Nucleus accumbens (tissue), 56 donors: ENCODE measurements around the gene PDE4D.

Experiments used
- DNase-seq, 56 donors: peaks; one replicate each; lab custom pipeline; 2025; lab: John Stamatoyannopoulos, UW

The PDE4D gene

DNA sequence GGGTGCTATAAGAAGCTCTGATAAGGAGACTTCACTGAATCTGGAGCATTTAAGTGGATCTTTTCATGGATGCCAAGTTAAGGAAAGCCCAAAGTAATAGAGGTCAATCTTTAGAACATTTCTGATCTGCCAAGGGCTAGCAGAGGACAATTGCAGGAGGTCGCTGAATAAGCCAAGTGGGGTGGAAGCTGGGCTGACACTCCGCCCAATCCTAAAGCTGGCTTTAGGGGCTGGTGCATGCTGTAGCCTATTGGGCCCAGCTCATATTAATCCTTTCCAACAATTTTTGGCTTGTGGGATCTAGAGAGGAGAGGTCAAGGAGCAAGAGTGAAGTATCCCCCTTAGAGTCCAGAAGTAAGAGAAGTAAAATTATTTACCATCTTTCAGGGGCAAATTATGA, 784.1 kb downstream of the PDE4D start:
- no peak for DNase-seq

DNA sequence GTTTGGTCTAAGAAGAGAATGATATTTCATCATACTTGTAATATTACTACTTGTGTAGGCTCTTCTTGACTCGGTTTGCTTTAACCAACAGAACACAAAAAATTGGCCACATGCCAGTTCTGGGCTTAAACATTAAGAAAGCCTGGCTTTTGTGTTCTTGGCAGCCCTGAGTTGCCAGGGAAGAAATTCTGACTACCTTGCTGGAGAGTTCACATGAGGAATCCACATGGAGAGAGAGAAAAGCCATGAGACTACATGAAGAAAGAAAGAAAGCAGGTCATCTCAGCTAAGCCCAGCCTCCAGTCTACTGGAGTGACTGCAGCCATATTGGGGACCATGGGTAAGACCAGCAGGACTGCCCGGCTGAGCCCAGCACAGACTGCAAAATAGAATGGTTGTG, 785.8 kb downstream of the PDE4D start:
- DNase-seq, result no peak

DNA sequence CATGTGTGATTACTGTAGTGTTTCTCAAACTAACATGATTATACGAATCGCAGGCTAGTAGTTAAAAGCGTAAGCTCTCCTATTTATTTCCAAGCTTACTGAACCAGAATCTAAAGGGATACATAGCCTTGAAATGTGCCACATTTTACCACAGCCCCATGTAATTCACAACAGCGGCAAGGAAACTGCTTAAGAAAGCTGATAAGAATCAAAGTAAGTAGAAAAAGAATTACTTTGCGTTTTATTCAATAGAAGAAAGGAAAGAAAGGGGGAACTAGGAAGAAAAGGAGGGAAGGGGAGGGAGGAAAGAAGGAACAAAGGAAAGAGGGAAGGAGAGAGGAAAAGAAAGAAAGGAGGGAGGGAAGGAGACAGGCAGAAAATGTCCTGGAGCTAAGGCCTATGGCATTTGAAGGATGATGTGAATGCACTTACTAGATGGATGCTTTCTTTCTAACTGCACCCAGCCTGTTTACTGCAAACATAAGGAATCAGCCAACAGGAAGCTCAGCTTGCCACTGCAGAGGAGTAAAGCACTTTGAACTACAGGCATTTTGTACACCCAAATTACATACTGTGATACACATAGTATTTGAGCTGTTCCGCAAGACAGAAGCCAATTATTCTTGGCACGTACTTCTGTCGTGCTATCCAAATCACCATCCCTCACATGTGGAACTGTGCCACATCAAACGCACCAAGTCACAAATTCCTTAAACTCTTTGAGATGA, 789.0 kb downstream of the PDE4D start:
- DNase-seq, result no peak

DNA sequence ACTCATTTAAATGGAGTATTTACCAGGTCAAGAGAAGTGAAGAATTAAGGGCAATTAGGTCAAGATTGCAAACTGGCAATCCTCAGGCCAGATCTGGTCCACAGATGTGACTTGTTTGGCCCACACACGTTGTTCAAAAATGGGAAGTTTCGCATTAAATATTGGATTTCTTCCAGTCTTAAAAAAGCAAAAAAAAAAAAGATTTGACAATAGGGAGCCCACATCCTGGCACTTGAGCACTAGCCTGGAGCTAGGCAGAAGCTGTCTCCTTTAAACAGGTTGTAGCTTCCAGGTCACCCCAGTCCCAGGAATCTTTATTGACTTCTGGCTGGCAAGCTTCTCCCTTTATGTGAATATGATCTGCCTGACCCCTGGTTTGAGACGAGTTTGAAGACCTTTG, 790.2 kb downstream of the PDE4D start:
- no peak for DNase-seq

DNA sequence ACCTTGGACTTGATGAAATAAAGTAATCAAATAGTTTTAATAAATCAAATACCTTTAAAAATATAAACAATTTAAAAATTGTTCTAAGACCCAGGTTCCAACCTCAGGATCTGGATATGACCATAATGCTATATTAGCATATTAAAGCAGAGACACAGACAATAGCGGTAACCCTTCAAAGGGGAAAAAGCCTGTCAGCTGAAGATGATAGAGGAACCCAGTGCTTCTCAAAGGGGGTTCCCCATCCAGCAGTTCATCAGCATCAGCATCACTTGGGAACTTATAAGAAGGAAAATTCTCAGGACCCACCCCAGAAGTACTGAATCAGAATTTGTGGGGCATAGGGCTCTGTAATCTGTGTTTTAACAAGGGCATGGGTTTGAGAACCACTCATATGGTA, 791.1 kb downstream of the PDE4D start:
- no peak for DNase-seq

DNA sequence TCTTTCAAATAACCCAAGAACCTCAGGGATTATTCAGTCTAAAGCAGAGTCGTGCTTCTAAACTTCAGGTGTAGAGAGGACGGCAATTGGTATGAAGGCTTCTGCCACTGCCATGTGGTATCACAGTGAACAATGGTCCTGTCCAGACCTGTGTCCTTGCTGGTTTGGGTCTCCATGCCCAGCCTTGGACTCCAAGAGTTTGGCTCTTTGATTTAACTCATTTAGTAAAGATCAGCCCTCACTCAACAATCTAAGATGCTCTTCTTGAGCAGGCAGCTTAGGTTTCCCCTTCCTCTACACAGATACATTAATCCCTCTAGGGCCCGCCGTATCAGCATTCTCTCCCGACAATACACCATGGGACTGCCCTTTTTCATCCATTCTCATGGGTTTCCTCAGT, 792.7 kb downstream of the PDE4D start:
- no peak for DNase-seq

DNA sequence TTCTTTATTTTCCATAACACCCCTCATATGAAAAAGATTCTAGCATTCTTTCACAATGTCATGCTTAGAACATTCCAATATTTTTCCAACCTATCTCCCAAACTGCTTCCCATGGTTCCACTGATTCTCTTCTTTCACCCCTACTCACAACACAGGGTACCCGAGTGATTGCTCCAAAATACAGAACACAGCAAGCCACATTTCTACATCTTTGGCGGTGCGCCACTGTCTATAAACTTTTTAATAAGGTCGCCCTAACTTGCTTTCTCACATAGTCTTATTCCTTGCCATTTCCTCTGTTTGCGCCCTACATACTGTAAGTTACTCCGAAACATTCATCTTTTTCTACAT, 793.6 kb downstream of the PDE4D start:
- DNase-seq, result no peak

DNA sequence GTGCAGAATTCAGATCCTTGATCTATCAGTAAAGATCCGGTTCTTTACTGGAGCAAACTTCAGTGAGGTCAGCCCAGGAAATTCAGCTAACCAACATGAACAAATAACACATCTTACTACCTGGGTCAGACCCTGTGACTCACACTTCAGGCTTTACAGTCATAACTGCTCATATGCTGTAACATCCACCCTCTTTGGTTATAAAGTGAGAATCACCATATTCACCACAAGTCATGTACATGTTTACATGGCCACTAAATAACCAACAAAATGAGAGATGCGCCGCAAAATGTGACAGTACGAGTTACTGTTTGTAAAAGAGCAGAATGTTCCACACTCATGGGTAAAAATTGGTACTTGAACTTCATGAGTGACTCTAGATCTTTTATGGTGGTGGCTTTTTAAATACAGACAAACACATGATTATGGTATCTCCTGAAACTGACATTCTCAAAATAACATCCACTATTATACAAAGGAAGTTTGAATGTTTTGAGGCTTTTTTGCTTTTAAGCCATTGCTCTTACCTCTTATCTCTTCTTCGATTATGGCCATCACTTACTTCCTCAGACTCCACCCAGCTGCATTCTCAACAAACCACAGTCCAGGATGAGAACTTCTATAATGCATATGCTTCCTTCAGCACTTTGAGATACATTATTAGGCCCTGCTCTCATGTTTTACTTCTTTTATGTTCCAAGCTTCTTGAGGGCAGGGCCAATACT, 794.1 kb downstream of the PDE4D start:
- no peak for DNase-seq

DNA sequence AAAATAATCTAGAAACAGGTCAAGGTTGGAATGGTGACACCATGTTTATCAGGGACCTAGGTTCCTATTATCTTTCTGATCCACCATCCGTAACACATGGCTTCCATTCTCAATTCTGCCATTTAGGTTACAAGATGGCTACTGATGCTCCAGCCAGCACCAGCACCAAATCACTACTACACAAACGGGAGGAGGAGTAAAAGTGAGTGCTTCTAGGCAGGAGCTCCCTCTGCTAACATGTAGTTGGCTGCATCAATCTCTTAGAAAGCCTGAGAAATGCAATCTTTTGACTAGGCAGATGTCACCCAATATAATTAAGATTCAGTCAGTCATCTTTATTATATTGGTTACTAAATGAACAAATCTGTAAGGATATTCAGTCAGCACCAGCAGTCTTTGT, 794.8 kb downstream of the PDE4D start:
- no peak for DNase-seq

DNA sequence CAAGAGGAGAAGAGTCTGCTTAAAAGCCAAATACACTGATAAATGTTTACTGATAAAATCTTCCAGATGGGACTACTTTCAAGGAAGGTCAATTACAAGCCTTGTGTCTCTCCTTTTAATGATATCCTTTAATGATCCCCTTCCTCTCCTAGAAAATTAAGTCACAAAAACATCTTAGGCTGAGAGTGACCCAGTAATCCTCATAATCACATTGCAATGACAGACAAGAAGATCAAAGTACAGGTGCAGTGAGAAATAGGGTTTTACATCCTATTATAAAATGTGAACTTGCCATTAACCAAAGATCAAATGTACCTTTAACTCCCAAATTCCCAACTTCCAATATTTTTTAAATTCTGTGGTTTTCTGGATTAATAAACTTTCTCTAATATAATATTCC, 795.8 kb downstream of the PDE4D start:
- no peak for DNase-seq

DNA sequence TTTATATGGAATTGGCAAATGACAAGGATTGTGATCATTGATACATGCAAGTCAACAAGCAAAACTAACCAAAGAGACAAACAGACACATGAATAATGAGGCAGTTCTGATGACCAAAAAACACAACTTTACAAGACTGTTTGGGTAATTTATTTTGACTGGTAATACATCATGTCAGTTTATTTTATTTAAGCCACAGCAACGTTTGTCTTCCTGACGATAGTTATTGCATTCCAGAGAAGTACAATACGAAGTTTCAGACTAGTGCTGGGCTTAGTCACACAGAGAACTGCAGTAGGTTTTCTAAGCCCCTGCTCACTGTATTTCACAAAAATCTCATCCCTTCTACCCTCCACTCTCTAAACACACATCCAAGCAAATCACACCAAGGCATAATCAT, 796.4 kb downstream of the PDE4D start:
- no peak for DNase-seq

DNA sequence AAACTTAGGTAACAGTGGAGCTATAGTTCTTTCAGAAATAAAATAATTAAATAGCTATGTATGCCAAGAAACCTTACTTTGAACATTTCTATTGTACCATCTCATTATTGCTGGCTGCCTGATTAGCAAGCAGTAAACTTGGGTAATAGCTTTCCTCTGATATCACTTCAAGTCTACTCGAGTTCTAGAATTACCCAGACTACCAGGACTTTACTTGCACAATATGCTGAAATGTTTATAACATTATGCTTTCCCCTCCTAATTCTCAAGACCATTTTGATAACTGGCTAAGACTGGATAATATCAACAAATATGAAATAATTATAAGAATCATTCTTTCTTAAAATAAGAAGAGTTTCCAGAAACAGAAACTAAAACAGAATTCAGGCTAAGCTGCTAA, 798.0 kb downstream of the PDE4D start:
- no peak for DNase-seq

DNA sequence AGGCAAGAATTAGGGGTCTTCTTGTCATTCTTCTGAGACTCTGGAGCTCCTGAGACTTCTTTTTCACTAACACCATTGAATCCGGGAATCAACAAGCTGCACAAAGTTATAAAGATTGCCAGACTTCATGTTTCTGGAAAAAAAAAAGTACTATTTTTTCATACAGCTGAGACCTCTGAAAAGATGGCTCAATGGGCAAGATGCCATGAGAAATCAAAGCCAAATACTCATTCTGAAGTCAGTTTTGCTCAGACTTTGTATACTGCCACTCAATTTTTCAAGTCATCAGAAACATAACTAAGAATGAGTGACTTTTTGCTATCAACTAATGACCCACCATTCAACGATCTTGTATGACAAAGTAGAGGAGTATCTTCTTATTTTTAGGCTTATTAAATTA, 798.7 kb downstream of the PDE4D start:
- DNase-seq, result no peak

DNA sequence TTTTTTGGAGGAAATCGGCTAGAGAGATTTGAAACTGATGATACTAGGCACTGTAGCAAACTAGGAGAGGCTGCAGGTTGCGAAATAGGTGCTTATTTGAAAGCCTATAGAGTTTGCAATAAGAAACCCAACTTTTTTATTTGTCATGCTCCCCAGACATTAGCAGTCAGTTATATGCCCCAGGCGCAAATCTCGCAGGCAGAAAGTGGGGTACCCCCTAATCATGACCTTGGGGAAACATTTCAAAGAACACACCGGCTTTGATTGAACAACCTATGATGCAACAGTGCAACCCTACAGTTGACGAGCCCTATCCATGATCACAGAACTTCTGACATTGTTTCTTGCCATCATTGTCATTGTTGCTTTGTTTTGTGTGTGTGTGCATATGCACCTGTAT, 800.2 kb downstream of the PDE4D start:
- no peak for DNase-seq

DNA sequence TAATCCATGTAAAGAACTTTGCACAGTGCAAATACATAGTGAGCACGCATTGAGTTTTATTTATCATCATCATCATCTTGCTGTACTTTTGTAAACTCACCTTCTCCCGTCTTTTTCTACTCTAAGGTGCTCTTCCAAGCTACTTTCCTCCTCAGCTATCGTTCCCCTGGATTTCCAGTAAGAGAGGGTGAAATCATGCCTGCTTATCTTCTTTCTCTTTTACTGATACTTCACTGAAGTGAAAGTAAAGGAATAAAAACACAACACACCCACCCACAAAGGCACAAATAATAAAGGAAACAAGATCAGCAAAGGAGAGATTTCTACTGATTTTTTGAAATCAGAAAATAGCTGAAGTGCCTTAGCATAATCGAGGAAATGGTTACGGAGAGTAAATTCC, 800.8 kb downstream of the PDE4D start:
- no peak for DNase-seq

DNA sequence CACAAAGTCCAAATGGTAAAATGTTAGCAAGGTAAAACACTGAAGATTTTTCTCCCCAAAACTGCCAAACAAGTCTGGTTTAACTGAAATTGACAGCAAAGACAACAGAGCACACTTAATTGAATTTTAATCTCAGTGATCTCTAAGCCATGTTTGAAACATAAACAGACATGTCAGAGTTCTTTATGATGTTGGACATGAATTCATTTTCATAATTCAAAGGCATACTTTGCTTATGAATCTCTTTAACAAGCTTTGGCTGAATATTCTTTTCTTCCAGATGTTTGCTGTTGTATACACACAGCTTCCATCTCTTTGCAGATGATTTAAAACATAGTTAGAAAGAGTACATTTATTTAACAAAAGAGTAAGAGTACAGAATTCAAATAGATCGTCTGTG, 801.6 kb downstream of the PDE4D start:
- DNase-seq, result no peak

DNA sequence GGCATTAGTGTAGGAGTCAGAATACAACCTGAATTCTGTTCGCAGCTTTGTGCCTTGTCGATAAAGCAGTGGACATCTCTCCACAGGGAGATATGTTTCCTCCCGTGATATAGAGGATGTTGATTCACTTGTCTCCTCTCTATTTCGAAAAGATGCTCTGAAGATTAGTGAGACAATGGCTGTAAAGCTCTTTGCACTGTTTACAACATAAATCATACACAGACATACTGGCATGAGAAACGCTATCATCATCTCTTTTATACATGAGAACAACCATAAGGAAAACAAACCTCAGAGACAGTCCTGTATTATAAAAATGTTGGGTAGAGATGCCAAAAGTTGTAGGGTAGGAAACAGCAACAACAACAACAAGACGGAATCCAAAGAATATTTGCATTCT, 803.2 kb downstream of the PDE4D start:
- no peak for DNase-seq

DNA sequence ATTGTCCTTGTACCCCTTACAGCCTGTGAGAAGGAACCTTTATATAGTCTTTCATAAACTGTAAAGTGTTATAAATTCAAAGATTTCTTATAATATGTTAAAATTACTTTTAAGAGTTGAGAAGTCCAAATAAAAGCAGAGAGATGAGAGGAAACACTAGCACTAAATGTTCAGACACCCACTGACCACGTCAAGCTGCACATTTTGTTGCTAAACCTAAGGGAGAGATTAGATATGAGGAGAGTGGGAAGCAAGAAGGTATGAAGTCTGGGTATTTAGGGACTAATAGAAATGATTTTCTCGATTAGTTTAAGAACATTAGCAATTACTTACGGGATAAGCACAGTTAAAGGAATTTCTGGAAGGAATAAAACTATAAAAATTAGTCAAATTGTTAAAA, 803.8 kb downstream of the PDE4D start:
- DNase-seq, result no peak

DNA sequence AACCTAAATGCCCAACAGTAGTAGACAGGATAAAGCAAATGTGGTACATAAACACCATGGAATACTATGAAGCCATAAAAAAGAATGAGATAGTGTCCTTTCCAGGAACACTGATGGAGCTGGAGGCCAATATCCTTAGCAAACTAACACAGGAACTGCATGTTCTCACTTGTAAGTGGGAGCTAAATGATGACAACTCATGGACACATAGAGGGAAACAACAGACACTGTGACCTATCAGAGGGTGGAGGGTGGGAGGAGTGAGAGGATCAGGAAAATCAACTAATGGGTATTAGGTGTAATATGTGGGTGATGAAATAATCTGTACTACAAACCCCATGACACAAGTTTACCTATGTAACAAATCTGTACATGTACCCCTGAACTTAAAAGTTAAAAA, 805.0 kb downstream of the PDE4D start:
- DNase-seq, result no peak

DNA sequence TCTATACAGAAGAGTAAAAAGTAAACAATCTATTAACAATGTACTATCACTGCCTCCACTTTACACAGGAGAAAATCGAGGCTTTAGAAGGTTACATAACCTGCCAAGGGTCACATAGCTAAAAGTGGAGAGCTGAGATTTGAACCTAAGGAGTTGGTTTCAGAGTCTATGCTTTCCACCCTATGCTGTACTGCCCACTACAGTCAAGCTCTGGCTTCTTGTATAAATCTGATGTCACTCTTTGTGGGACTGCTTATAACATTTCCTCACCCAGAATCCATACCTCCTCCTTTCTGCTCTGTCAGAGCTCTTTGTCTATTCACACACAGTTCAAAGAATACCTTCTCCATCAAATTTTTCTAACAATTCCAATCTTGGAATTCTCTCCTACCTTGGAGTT, 807.5 kb downstream of the PDE4D start:
- no peak for DNase-seq

DNA sequence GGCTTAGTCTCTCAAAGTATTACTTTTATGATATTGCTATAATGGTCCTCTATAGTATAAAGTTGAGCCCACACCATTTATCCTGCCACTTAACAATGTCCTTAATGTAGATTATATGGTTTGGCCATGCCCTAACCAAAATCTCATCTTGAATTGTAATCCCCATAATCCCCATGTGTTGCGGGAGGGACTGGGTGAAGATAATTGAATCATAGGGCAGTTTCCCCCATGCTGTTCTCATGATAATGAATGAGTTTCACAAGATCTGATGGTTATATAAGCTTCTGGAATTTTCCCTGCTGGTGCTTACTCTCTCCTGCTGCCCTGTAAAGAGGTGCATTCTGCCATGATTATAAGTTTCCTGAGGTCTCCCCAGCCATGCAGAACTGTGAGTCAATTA, 811.8 kb downstream of the PDE4D start:
- no peak for DNase-seq
